GM12878 (cell line): ENCODE data around the gene OR1F1. TPM values are rescaled to one million over a fixed set of nuclear protein-coding genes. Genes with fewer than 3 reads are reported as not detected.

Experiments used
- ATAC-seq: fragments of 200-7000 bp; cut with Tn5 transposase; 3 replicates; pipeline ENCODE4 v1.9.1; 2020; ENCODE audit warnings: mild to moderate bottlenecking, moderate library complexity
- BruUV-seq: library from RNA; stranded (reverse); fragments of 400-500 nt; replicated peaks from 2 replicates; lab custom pipeline; 2021; lab: Mats Ljungman, UMichigan
- CTCF ChIA-PET: fragments of 300-600 bp; sonication (Branson Sonifier 250); formaldehyde crosslinking; extraction: SDS; loops from one replicate; lab custom pipeline; 2021; ENCODE audit warnings: inconsistent platforms; lab: Yijun Ruan, JAX
- POLR2A ChIA-PET: fragments of 350-600 bp; formaldehyde crosslinking; extraction: SDS; loops from one replicate; lab custom pipeline; 2021; ENCODE audit warnings: inconsistent platforms; lab: Charles Lee
- RAD21 ChIA-PET: fragments of 300-600 bp; sonication (Branson Sonifier 250); formaldehyde crosslinking; loops from one replicate; lab custom pipeline; 2023; ENCODE audit warnings: antibody characterized with exemption; ENCODE audit not compliant: unreplicated experiment; lab: Charles Lee
- SMC1A ChIA-PET: fragments of 300-600 bp; sonication (Branson Sonifier 250); formaldehyde crosslinking; loops from one replicate; lab custom pipeline; 2023; ENCODE audit not compliant: unreplicated experiment, uncharacterized antibody; lab: Charles Lee
- DNase-seq: peaks from one replicate; pipeline ENCODE4 v3.0.0-alpha.2; 2011; ENCODE audit warnings: low read depth, low spot score
- FAIRE-seq: peaks from 3 replicates; lab custom pipeline; 2011; peaks lifted over from hg19 to GRCh38; lab: Jason Lieb, UNC
- H2AFZ ChIP-seq: 2 replicates; pipeline ENCODE4 v1.6.0; 2011; ENCODE audit warnings: low read depth, low read length, control low read depth; ENCODE audit not compliant: control insufficient read depth
- H3K27ac ChIP-seq: 2 replicates; pipeline ENCODE4 v1.5.1; 2011; ENCODE audit warnings: control low read depth; ENCODE audit not compliant: control insufficient read depth, insufficient read depth
- H3K27me3 ChIP-seq, 2 experiments: replicated peaks in 1 of 2; 2 replicates each; pipeline versions ENCODE4 v1.6.0 to v1.6.1; 2011; ENCODE audit warnings: low read length in 1 of 2; ENCODE audit not compliant: control insufficient read depth in 2 of 2, insufficient read depth in 2 of 2
- H3K36me3 ChIP-seq, 2 experiments: 2 replicates each; pipeline ENCODE4 v1.5.1; 2011; ENCODE audit warnings: low read length in 1 of 2; ENCODE audit not compliant: control insufficient read depth in 2 of 2, insufficient read depth in 2 of 2
- H3K4me1 ChIP-seq: 2 replicates; pipeline ENCODE4 v1.6.1; 2011; ENCODE audit warnings: mild to moderate bottlenecking, low read length, moderate library complexity, mixed read lengths; ENCODE audit not compliant: control insufficient read depth, insufficient read depth
- H3K4me2 ChIP-seq: 2 replicates; pipeline ENCODE4 v1.6.0; 2011; ENCODE audit warnings: control low read depth; ENCODE audit not compliant: control insufficient read depth, insufficient read depth
- H3K4me3 ChIP-seq: fragments of 200-600 bp; sonication (generic); 2 replicates; pipeline ENCODE4 v1.5.1; 2016
- H3K79me2 ChIP-seq: 2 replicates; pipeline ENCODE4 v1.6.0; 2011; ENCODE audit warnings: low read length; ENCODE audit not compliant: control insufficient read depth, insufficient read depth
- H3K9ac ChIP-seq: 2 replicates; pipeline ENCODE4 v1.8.0; 2011; ENCODE audit warnings: low read length, control low read depth, mixed read lengths; ENCODE audit not compliant: control insufficient read depth, insufficient read depth
- H3K9me3 ChIP-seq: replicated peaks from 3 replicates; pipeline ENCODE4 v1.5.1; 2011; ENCODE audit warnings: mild to moderate bottlenecking, low read length; ENCODE audit not compliant: control insufficient read depth, insufficient read depth
- H4K20me1 ChIP-seq: 2 replicates; pipeline ENCODE4 v1.6.0; 2011; ENCODE audit not compliant: control insufficient read depth, insufficient read depth
- ATF7 ChIP-seq: fragments of 450-650 bp; IDR thresholded peaks from 2 replicates; pipeline ENCODE4 v1.6.1; 2016; ENCODE audit warnings: low read depth, mild to moderate bottlenecking
- E4F1 ChIP-seq: fragments of 450-650 bp; IDR thresholded peaks from 2 replicates; pipeline ENCODE4 v1.6.1; 2018; ENCODE audit warnings: borderline replicate concordance, mild to moderate bottlenecking; ENCODE audit not compliant: partially characterized antibody
- MAX ChIP-seq: IDR thresholded peaks from 2 replicates; pipeline ENCODE4 v1.6.1; 2012; ENCODE audit warnings: low read depth, low read length, improper control_type of control experiment
- MEF2A ChIP-seq: IDR thresholded peaks from 2 replicates; pipeline ENCODE4 v1.6.1; 2011; ENCODE audit warnings: low read depth, mild to moderate bottlenecking, low read length, moderate library complexity; ENCODE audit not compliant: insufficient read depth
- NFYB ChIP-seq: IDR thresholded peaks from 2 replicates; pipeline ENCODE4 v1.6.1; 2011; ENCODE audit warnings: low read depth, mild to moderate bottlenecking, low read length, improper control_type of control experiment, moderate library complexity; ENCODE audit not compliant: insufficient read depth
- NR2C2 ChIP-seq: IDR thresholded peaks from 2 replicates; pipeline ENCODE4 v1.6.1; 2011; ENCODE audit warnings: borderline replicate concordance, low read depth; ENCODE audit not compliant: control insufficient read depth, insufficient read length
- NRF1 ChIP-seq: conservative IDR thresholded peaks from 2 replicates; pipeline ENCODE4 v1.6.1; 2011; ENCODE audit warnings: mild to moderate bottlenecking, low read depth, low read length, improper control_type of control experiment
- PBX3 ChIP-seq: IDR thresholded peaks from 2 replicates; pipeline ENCODE4 v1.6.1; 2011; ENCODE audit warnings: mild to moderate bottlenecking, low read depth, low read length, moderate library complexity; ENCODE audit not compliant: insufficient replicate concordance
- SIX5 ChIP-seq: IDR thresholded peaks from 2 replicates; pipeline ENCODE4 v1.6.1; 2011; ENCODE audit warnings: mild to moderate bottlenecking, low read depth, low read length, moderate library complexity; ENCODE audit not compliant: severe bottlenecking
- SMAD5 ChIP-seq: IDR thresholded peaks from 2 replicates; pipeline ENCODE4 v1.6.1; 2016; ENCODE audit warnings: antibody characterized with exemption, low read depth
- WGBS: methylation state at CpG from one replicate; pipeline ENCODE4 v1.1.6; 2016; ENCODE audit warnings: low lambda C conversion rate; ENCODE audit not compliant: insufficient replicate concordance, insufficient coverage; ENCODE audit errors: missing lambda C conversion rate; 5-methylcytosine and 5-hydroxymethylcytosine counted together
- in situ Hi-C: fragments of 300-500 bp; cut with MboI; formaldehyde crosslinking; loops from 9 replicates; pipeline ENCODE4 v1.14.3; 2018; ENCODE audit warnings: mixed read lengths
- intact Hi-C: fragments of 100-400 bp; cut with micrococcal nuclease; formaldehyde crosslinking; loops from one replicate; pipeline ENCODE4 v1.14.2; 2022; ENCODE audit not compliant: unreplicated experiment
- polyA plus RNA-seq, 11 experiments: library from polyadenylated mRNA; depleted of rRNA in 4 of 11; unstranded in 6 of 11; stranded (reverse) in 5 of 11; fragments of >200 nt; fragmentation: Nextera tagmentation in 4 of 11; fragmentation: Illumina TruSeq in 1 of 11; extraction: Ambion mirVana in 4 of 11; extraction: Trizol in 1 of 11; gene quantifications; 1 replicate in 1 of 11; 2 replicates in 10 of 11; pipeline versions ENCODE4 v1.2.1 to v1.2.3, GENCODE V29; 2011 to 2016; ENCODE audit warnings: inconsistent platforms in 2 of 11, missing spikeins in 2 of 11, low read depth in 1 of 11
- total RNA-seq, 4 experiments: library from RNA; depleted of rRNA in 3 of 4; stranded (reverse); fragments of >200 nt in 3 of 4; fragmentation: Illumina TruSeq in 1 of 4; extraction: Trizol in 1 of 4; gene quantifications; 2 replicates each; pipeline versions ENCODE4 v1.2.1 to v1.2.3, GENCODE V29; 2013 to 2021

OR1F1 gene
- total and polyA plus RNA-seq, 10 of the 15 experiments (the other 5 are each of a cell fraction or from before 2014, with no cell fraction given) = 0.10 to 0.14 (median 0.12) TPM; not detected in 7

GRCh38 chr16:3164121-3164991 is 23.6 kb upstream of the OR1F1 start:
- Histone ChIP-seq H3K4me1 (peaks cover 9% of the 10 kb centered on the region), H3K79me2 (no peaks in the 10 kb centered on the region), H3K27me3 (no peaks in the 10 kb centered on the region; a peak in 1 of 4 replicates), H3K9me3 (no peaks in the 10 kb centered on the region), H3K27ac (no peak overlapping the region), H3K4me2 (no peak overlapping the region), H2AFZ (no peak overlapping the region), H3K36me3 (no peaks in the 10 kb centered on the region), H4K20me1 (no peaks in the 10 kb centered on the region), H3K4me3 (no peak overlapping the region), H3K9ac (no peak overlapping the region)
- ChIA-PET RAD21 (interaction anchor here (0.9 to 2.1 kb wide), 2 partner anchors 35 to 105 kb away, joined by 3 to 11 read pairs; no protein-coding TSS in a partner anchor), CTCF (interaction anchor here (0.6 to 2.0 kb wide), 5 partner anchors 32 to 1693 kb away, joined by 3 to 6 read pairs (median 5); no protein-coding TSS in a partner anchor), POLR2A (interaction anchor here (0.5 kb wide), 1 partner anchor 31 kb away, joined by 3 read pairs; no protein-coding TSS in a partner anchor), SMC1A (interaction anchor here (1.3 to 1.7 kb wide), 2 partner anchors 32 to 133 kb away, joined by 3 to 4 read pairs; no protein-coding TSS in a partner anchor)
- no peak for ATAC-seq
- TF ChIP-seq SIX5 = no peak
- TF ChIP-seq PBX3 = no peak
- no peak for TF ChIP-seq MAX
- no peak for TF ChIP-seq NRF1
- TF ChIP-seq E4F1 = no peak
- no peak for TF ChIP-seq SMAD5
- TF ChIP-seq MEF2A = no peak
- no peak for TF ChIP-seq ATF7
- no peak for TF ChIP-seq NFYB
- no peak for TF ChIP-seq NR2C2
- in situ Hi-C loops = no loop called here
- no TSS peak for BruUV-seq
- 72% methylated on average over 36 of the region's 37 CpGs for WGBS
- no peak for DNase-seq
- intact Hi-C loops = no loop called here
- no peak for FAIRE-seq
